Measurements from ENCODE around the gene TLE6. TPM values are rescaled to one million over a fixed set of nuclear protein-coding genes. Genes with fewer than 3 reads are reported as not detected.
"Not testable (repeated sequence)": the region's sequence is repeated elsewhere in the genome, so short reads cannot be mapped to it uniquely, and the experiment has no call there.

Gene TLE6
- total and polyA plus RNA-seq, 12 donors: 0.34 to 3.5 (median 0.64) TPM; not detected in 3

DNA sequence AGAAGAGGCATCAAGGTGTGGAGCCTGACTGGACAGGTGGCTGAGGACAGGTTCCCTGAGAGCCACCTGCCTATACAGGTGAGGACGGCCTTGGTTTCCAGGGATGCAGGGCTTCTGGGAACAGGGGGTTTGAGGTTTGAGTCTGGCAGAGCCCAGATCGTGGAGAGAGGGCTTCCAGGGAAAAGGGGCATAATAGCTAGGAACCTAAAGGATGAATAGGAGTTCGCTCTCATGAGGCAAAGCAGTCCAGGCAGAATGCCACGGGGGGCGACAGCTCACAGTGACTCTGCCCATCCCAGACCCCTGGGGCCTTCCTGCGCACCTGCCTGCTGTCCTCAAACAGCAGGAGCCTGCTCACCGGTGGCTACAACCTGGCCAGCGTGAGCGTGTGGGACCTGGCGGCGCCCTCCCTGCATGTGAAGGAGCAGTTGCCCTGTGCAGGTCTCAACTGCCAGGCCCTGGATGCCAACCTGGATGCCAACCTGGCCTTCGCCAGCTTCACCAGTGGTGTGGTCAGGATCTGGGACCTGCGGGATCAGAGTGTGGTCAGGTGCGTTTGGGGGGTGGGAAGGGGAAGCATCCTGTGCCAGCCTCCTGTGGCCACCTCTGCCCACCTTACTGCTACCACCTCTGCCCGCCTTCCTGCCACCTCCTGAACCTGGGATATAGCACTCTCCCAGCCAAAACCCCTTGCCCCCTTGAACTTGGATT, 12.0 kb downstream of the TLE6 start:
- Histone ChIP-seq H3K4me1 (peaks cover 0 to 11% (median 2%) of the 10 kb centered on the region in 9 donors), H3K36me3 (no peaks in the 10 kb centered on the region), H3K9me3 (no peaks in the 10 kb centered on the region), H3K4me3 (no peak overlapping the region), H3K27ac (no peak overlapping the region), H3K27me3 (peaks cover 0 to 7% (median 0%) of the 10 kb centered on the region in 7 donors)
- DNase-seq: no peak
- TF ChIP-seq CTCF (IDR thresholded peaks at IDR 0.05): no peak
- WGBS, 2 donors: 96 to 98% methylated on average over 15 of the region's 15 CpGs
- no peak for ATAC-seq
- intact Hi-C loops (cut with DNase I): loop anchor here in 2 of 10 donors (5.0 to 10.0 kb wide), 2 partner anchors 43 to 45 kb away; no protein-coding TSS in a partner anchor

DNA sequence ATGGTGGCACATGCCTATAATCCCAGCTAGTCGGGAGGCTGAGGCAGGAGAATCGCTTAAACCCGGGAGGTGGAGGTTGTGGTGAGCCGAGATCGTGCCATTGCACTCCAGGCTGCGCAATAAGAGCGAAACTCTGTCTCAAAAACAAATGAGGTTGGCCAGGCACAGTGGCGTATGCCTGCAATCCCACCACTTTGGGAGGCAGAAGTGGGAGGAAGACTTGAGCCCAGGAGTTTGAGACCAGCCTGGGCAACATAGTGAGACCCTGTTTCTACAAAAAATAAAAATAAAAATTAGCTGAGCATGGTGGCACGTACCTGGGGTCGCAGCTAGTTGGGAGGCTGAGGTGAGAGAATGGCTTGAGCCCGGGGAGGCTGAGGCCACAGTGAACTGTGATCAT, 15.0 kb downstream of the TLE6 start:
- DNase-seq; H3K27ac ChIP-seq; H3K27me3 ChIP-seq; ATAC-seq; H3K9me3 ChIP-seq; H3K4me1 ChIP-seq; H3K36me3 ChIP-seq; intact Hi-C loops (cut with DNase I); H3K4me3 ChIP-seq: not testable (repeated sequence)
- WGBS, 2 donors: 91 to 94% methylated on average over 11 of the region's 11 CpGs

DNA sequence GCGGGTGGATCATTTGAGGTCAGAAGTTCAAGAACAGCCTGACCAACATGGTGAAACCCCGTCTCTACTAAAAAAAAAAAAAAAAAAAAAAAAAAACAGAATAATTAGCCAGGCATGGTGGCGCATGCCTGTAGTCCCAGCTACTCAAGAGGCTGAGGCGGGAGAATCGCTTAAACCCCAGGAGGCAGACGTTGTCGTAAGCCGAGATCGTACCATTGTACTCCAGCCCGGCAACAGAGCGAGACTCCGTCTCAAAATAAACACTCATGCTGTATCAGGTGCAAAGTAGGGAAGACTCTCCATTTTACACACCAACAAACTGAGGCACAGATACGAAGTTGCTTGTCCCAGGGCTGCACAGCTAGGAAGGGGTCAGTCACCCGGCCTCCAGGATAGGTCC, 15.6 kb downstream of the TLE6 start:
- WGBS, 2 donors: 75 to 78% methylated on average over 14 of the region's 14 CpGs
- H3K27me3 ChIP-seq: no peaks in the 10 kb centered on the region
- no peaks in the 10 kb centered on the region for H3K9me3 ChIP-seq
- no peak overlapping the region for H3K4me3 ChIP-seq
- no peak overlapping the region for H3K27ac ChIP-seq
- no peak for DNase-seq
- H3K36me3 ChIP-seq: peaks cover 0 to 8% (median 0%) of the 10 kb centered on the region in 9 donors
- intact Hi-C loops (cut with DNase I): no loop called here
- no peak for ATAC-seq
- H3K4me1 ChIP-seq: no peaks in the 10 kb centered on the region
- TF ChIP-seq CTCF (IDR thresholded peaks at IDR 0.05): no peak

- H3K27me3 ChIP-seq: no peaks in the 10 kb centered on the region
- 56 to 74% methylated on average over 9 of the region's 9 CpGs for WGBS, 2 donors
- no peaks in the 10 kb centered on the region for H3K9me3 ChIP-seq
- no peak for TF ChIP-seq CTCF (IDR thresholded peaks at IDR 0.05)
- peaks cover 0 to 12% (median 0%) of the 10 kb centered on the region in 9 donors for H3K36me3 ChIP-seq
- DNase-seq: no peak
- intact Hi-C loops (cut with DNase I): no loop called here
- no peak overlapping the region for H3K27ac ChIP-seq
- no peak for ATAC-seq
- H3K4me1 ChIP-seq: no peaks in the 10 kb centered on the region
- no peak overlapping the region for H3K4me3 ChIP-seq
Measured at GRCh38 chr19:2993579-2993978, 16.2 kb downstream of the TLE6 start.

DNA sequence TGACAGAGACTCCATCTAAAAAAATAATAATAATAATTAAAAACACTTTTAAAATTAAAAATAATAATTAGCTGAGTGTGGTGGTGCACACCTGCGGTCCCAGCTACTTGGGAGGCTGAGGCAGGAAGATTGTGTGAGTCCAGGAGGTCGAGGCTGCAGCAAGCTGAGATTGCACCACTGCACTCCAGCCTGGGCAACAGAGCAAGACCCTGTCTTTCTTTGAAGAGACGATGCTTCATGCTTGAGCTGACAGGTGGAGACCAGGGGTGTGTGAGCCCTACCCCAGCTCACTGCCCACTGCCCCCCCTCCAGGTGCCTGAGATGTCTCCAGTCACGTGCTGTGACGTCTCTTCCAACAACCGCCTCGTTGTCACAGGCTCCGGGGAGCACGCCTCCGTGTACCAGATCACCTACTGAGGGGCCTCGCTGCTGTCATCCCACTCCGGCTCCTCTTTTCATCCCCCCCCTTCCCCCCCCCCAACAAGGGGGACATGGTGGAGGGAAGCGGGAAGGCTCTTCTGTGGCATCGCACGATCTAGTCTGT, 17.3 kb downstream of the TLE6 start:
- no peak for TF ChIP-seq CTCF (IDR thresholded peaks at IDR 0.05)
- 63 to 85% methylated on average over 15 of the region's 15 CpGs for WGBS, 2 donors
- no peaks in the 10 kb centered on the region for H3K4me1 ChIP-seq
- no peaks in the 10 kb centered on the region for H3K27me3 ChIP-seq
- no peak overlapping the region for H3K27ac ChIP-seq
- no peaks in the 10 kb centered on the region for H3K9me3 ChIP-seq
- peaks cover 0 to 23% (median 0%) of the 10 kb centered on the region in 9 donors for H3K36me3 ChIP-seq
- H3K4me3 ChIP-seq: no peak overlapping the region
- peak in 1 of 8 donors; percentile 28 for ATAC-seq
- intact Hi-C loops (cut with DNase I): no loop called here
- no peak for DNase-seq

All from heart right ventricle (tissue), 16 donors.